Esophagus muscularis mucosa (tissue), 3 donors: ENCODE data around the gene SERPINA12.

ENCODE experiments used
- CTCF ChIP-seq, 3 experiments: fragments of 200-600 bp in 2 of 3; fragments of 450-650 bp in 1 of 3; sonication (generic) in 2 of 3; IDR thresholded peaks; one replicate each; pipeline ENCODE4 v1.5.1; 2017 to 2019; ENCODE audit warnings: antibody characterized with exemption in 3 of 3, mild to moderate bottlenecking in 2 of 3, moderate library complexity in 1 of 3
- EP300 ChIP-seq: sonication (generic); formaldehyde crosslinking; IDR thresholded peaks from one replicate; pipeline ENCODE4 v1.6.1; 2017; ENCODE audit warnings: antibody characterized with exemption

GRCh38 chr14:94558842-94559241, 49.6 kb upstream of the SERPINA12 start:
- no peak for TF ChIP-seq CTCF (IDR thresholded peaks at IDR 0.05)
- no peak for TF ChIP-seq EP300
